NK-92 (cell line): ENCODE measurements around the gene RAI1.
"Not testable (repeated sequence)": the region's sequence is repeated elsewhere in the genome, so short reads cannot be mapped to it uniquely, and the experiment has no call there.

Experiments
- DNase-seq: peaks from one replicate; lab custom pipeline; 2025; ENCODE audit not compliant: unreplicated experiment; lab: John Stamatoyannopoulos, UW

Gene RAI1

GRCh38 chr17:17795946-17796786 lies 114.9 kb downstream of the RAI1 start:
- no peak for DNase-seq

- no peak for DNase-seq
Observed at GRCh38 chr17:17796787-17797061, 115.5 kb downstream of the RAI1 start.

- DNase-seq, result no peak
Observed at GRCh38 chr17:17797119-17797809, 116.0 kb downstream of the RAI1 start.

- no peak for DNase-seq
Observed at GRCh38 chr17:17798010-17798556, 116.8 kb downstream of the RAI1 start.

- DNase-seq, result no peak
Observed at GRCh38 chr17:17798573-17799255, 117.5 kb downstream of the RAI1 start.

GRCh38 chr17:17800504-17801021 lies 119.3 kb downstream of the RAI1 start:
- no peak for DNase-seq

GRCh38 chr17:17801800-17802481 lies 120.7 kb downstream of the RAI1 start:
- no peak for DNase-seq

- no peak for DNase-seq
Observed at GRCh38 chr17:17804007-17804406, 122.7 kb downstream of the RAI1 start.

GRCh38 chr17:17805575-17805974 lies 124.3 kb downstream of the RAI1 start:
- no peak for DNase-seq

- DNase-seq, result no peak
Observed at GRCh38 chr17:17806035-17806434, 124.8 kb downstream of the RAI1 start.

GRCh38 chr17:17806611-17807274 lies 125.5 kb downstream of the RAI1 start:
- no peak for DNase-seq

GRCh38 chr17:17807440-17807839 lies 126.2 kb downstream of the RAI1 start:
- DNase-seq, result no peak

GRCh38 chr17:17808200-17808599 lies 126.9 kb downstream of the RAI1 start:
- DNase-seq, result not testable (repeated sequence)

- DNase-seq, result no peak
Observed at GRCh38 chr17:17808706-17809432, 127.6 kb downstream of the RAI1 start.

- DNase-seq, result no peak
Observed at GRCh38 chr17:17809531-17810083, 128.3 kb downstream of the RAI1 start.

- no peak for DNase-seq
Observed at GRCh38 chr17:17810084-17810894, 129.0 kb downstream of the RAI1 start.

GRCh38 chr17:17810895-17811248 lies 129.6 kb downstream of the RAI1 start:
- DNase-seq, result no peak

GRCh38 chr17:17811381-17812210 lies 130.3 kb downstream of the RAI1 start:
- DNase-seq, result no peak
